HepG2 (cell line): ENCODE data around the gene RNU7-1. TPM values are rescaled to one million over a fixed set of nuclear protein-coding genes. Genes with fewer than 3 reads are reported as not detected.

Experiments used
- DBP ChIP-seq: sonication (generic); formaldehyde crosslinking; IDR thresholded peaks from 2 replicates; pipeline ENCODE4 v1.4.0; 2020; ENCODE audit warnings: missing genetic modification reagents; ENCODE audit errors: not compliant biosample characterization
- FOXO4 ChIP-seq: sonication (generic); formaldehyde crosslinking; conservative IDR thresholded peaks from 2 replicates; pipeline ENCODE4 v1.8.1; 2023; ENCODE audit warnings: missing genetic modification reagents
- JUN ChIP-seq: sonication (generic); formaldehyde crosslinking; IDR thresholded peaks from 2 replicates; pipeline ENCODE4 v1.4.0; 2020; ENCODE audit warnings: mild to moderate bottlenecking, missing genetic modification reagents
- MED13 ChIP-seq: sonication (generic); formaldehyde crosslinking; IDR thresholded peaks from 2 replicates; pipeline ENCODE4 v1.5.0; 2020; ENCODE audit warnings: missing genetic modification reagents
- MYPOP ChIP-seq: sonication (generic); formaldehyde crosslinking; IDR thresholded peaks from 2 replicates; pipeline ENCODE4 v1.8.1; 2023; ENCODE audit warnings: mild to moderate bottlenecking, moderate library complexity, missing genetic modification reagents
- TAF1 ChIP-seq: sonication (generic); formaldehyde crosslinking; IDR thresholded peaks from 2 replicates; pipeline ENCODE4 v1.4.0; 2020; ENCODE audit warnings: missing genetic modification reagents
- TOE1 ChIP-seq: sonication (generic); formaldehyde crosslinking; IDR thresholded peaks from 2 replicates; pipeline ENCODE4 v1.4.0; 2020; ENCODE audit warnings: mild to moderate bottlenecking, missing genetic modification reagents
- ZFP36L2 ChIP-seq: sonication (generic); formaldehyde crosslinking; IDR thresholded peaks from 2 replicates; pipeline ENCODE4 v1.4.0; 2020; ENCODE audit warnings: missing genetic modification reagents
- ZFX ChIP-seq: sonication (generic); formaldehyde crosslinking; IDR thresholded peaks from 2 replicates; pipeline ENCODE4 v1.4.0; 2020; ENCODE audit warnings: mild to moderate bottlenecking, low read depth, missing genetic modification reagents, moderate library complexity
- ZNF230 ChIP-seq: sonication (generic); formaldehyde crosslinking; IDR thresholded peaks from 2 replicates; pipeline ENCODE4 v1.4.0; 2020; ENCODE audit warnings: mild to moderate bottlenecking, missing genetic modification reagents
- ZNF460 ChIP-seq: sonication (generic); formaldehyde crosslinking; IDR thresholded peaks from 2 replicates; pipeline ENCODE4 v1.5.1; 2020; ENCODE audit warnings: missing genetic modification reagents, mild to moderate bottlenecking, borderline replicate concordance
- ZNF543 ChIP-seq: sonication (generic); formaldehyde crosslinking; IDR thresholded peaks from 2 replicates; pipeline ENCODE4 v1.4.0; 2020; ENCODE audit warnings: mild to moderate bottlenecking, missing genetic modification reagents
- ZNF607 ChIP-seq: sonication (generic); formaldehyde crosslinking; IDR thresholded peaks from 2 replicates; pipeline ENCODE4 v1.5.1; 2020; ENCODE audit warnings: missing genetic modification reagents, mild to moderate bottlenecking, borderline replicate concordance
- ZNF792 ChIP-seq: IDR thresholded peaks from 2 replicates; pipeline ENCODE4 v1.6.1; 2016
- polyA plus RNA-seq, 8 experiments: library from polyadenylated mRNA; depleted of rRNA in 3 of 8; stranded (reverse) in 7 of 8; unstranded in 1 of 8; fragments of >200 nt; fragmentation: Illumina TruSeq in 4 of 8; extraction: Trizol in 4 of 8; gene quantifications; 2 replicates each; pipeline versions ENCODE4 v1.2.1 to v1.2.3, GENCODE V29; 2011 to 2016; ENCODE audit warnings: low read depth in 4 of 8, missing spikeins in 1 of 8, mixed read lengths in 1 of 8; ENCODE audit not compliant: insufficient read depth in 1 of 8
- total RNA-seq, 5 experiments: library from RNA; depleted of rRNA; stranded (reverse); fragments of >200 nt; fragmentation: Illumina TruSeq; extraction: Trizol; gene quantifications; 2 replicates each; pipeline ENCODE4 v1.2.3, GENCODE V29; 2016; ENCODE audit warnings: low read depth in 1 of 5
- TF ChIP-seq, protein P1 (sequence below), 2 experiments: sonication (generic) in 1 of 2; formaldehyde crosslinking in 1 of 2; IDR thresholded peaks; 2 replicates each; pipeline versions ENCODE4 v1.6.1 to v1.9.0; 2014 to 2022; ENCODE audit warnings: antibody characterized with exemption in 1 of 2, borderline replicate concordance in 1 of 2, inconsistent platforms in 1 of 2, low read depth in 1 of 2, missing genetic modification reagents in 1 of 2

Gene RNU7-1
- total and polyA plus RNA-seq, 2 of the 13 experiments (the other 11 are each of a cell fraction or from before 2014, with no cell fraction given): not detected

DNA sequence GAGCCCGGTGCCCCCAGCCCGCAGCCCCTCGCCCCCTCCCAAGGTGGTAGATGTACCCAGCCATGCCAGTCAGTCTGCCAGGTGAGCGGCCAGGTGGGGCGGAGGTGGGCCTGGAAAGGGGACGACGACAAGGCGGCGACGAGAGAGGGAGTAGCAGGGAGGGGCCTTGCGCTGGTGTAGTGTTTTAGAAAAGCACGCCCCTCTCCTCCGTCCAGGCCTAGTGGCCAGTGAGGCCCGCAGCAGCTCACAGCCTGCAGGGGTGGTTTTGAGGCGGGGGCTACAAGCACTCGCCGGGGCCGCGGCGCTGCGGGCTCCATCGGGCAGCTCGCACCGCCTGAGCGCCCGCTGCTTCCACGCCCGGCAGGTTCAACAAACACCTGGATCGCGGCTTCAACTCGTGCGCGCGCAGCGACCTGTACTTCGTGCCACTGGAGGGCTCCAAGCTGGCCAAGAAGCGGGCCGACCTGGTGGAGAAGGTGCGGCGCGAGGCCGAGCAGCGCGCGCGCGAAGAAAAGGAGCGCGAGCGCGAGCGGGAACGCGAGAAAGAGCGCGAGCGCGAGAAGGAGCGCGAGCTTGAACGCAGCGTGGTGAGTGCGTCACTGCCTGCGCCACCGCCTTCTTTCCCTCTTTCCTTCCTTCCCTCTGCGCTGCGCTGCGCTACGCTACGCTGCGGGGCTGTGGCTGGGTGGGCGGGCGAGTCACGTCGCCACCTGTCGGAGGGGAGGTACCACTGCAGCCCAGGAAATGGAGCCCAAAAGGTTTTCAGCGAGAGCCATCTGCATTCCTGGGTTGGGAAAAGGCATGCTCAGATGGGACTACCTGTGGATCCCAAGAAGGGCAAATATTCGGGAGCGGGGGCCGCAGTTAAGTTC, 5.9 kb upstream of the RNU7-1 start (continued):
- TF ChIP-seq, protein P1, sequence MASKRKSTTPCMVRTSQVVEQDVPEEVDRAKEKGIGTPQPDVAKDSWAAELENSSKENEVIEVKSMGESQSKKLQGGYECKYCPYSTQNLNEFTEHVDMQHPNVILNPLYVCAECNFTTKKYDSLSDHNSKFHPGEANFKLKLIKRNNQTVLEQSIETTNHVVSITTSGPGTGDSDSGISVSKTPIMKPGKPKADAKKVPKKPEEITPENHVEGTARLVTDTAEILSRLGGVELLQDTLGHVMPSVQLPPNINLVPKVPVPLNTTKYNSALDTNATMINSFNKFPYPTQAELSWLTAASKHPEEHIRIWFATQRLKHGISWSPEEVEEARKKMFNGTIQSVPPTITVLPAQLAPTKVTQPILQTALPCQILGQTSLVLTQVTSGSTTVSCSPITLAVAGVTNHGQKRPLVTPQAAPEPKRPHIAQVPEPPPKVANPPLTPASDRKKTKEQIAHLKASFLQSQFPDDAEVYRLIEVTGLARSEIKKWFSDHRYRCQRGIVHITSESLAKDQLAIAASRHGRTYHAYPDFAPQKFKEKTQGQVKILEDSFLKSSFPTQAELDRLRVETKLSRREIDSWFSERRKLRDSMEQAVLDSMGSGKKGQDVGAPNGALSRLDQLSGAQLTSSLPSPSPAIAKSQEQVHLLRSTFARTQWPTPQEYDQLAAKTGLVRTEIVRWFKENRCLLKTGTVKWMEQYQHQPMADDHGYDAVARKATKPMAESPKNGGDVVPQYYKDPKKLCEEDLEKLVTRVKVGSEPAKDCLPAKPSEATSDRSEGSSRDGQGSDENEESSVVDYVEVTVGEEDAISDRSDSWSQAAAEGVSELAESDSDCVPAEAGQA (IDR thresholded peaks at IDR 0.05; ENCODE audit: low read depth): peak; percentile 93
- TF ChIP-seq, protein P1 (CRISPR knock-in tag; IDR thresholded peaks at IDR 0.05; ENCODE audit: borderline replicate concordance): no peak
- peak; percentile 84 for TF ChIP-seq ZFX (CRISPR knock-in tag)
- TF ChIP-seq JUN (CRISPR knock-in tag): no peak
- peak; percentile 89 for TF ChIP-seq ZNF792 (CRISPR knock-in tag)
- no peak; the same call in 1 of the 2 replicates for TF ChIP-seq MED13 (CRISPR knock-in tag)
- TF ChIP-seq DBP (CRISPR knock-in tag): peak; percentile 39
- peak; percentile 100 for TF ChIP-seq MYPOP (CRISPR knock-in tag)
- peak; percentile 88; the same call in 1 of the 2 replicates for TF ChIP-seq TOE1 (CRISPR knock-in tag)
- TF ChIP-seq ZNF607 (CRISPR knock-in tag): peak; percentile 85
- TF ChIP-seq ZNF230 (CRISPR knock-in tag): peak; percentile 93; the same call in 1 of the 2 replicates
- no peak for TF ChIP-seq ZNF543 (CRISPR knock-in tag)
- TF ChIP-seq FOXO4: no peak
- no peak for TF ChIP-seq ZNF460 (CRISPR knock-in tag)
- TF ChIP-seq ZFP36L2 (CRISPR knock-in tag): no peak
- peak; percentile 86 for TF ChIP-seq TAF1 (CRISPR knock-in tag)
